Activated CD8-positive, alpha-beta T cell treated with anti-CD3 and anti-CD28 coated beads for 36 hours (primary cell): ENCODE measurements around the gene ZNF574. TPM values are rescaled to one million over a fixed set of nuclear protein-coding genes. Genes with fewer than 3 reads are reported as not detected.

Source experiments
- ATAC-seq: fragments of 200-7000 bp; cut with Tn5 transposase; one replicate; pipeline ENCODE4 v1.10.0; 2021; ENCODE audit warnings: mild to moderate bottlenecking, moderate library complexity
- CTCF ChIA-PET: fragments of 350-600 bp; sonication (Branson Sonifier 250); formaldehyde crosslinking; loops from one replicate; lab custom pipeline; 2021; ENCODE audit warnings: antibody characterized with exemption; lab: Charles Lee
- POLR2A ChIA-PET: fragments of 350-600 bp; sonication (Branson Sonifier 250); formaldehyde crosslinking; loops from one replicate; lab custom pipeline; 2021; ENCODE audit warnings: antibody characterized with exemption; lab: Charles Lee
- DNase-seq: peaks from one replicate; pipeline ENCODE4 v3.0.0-alpha.2; 2020
- H3K27ac Mint-ChIP-seq: one replicate; pipeline ENCODE4 v1.8.0; 2021; ENCODE audit warnings: mild to moderate bottlenecking, mixed read lengths
- H3K27me3 Mint-ChIP-seq: one replicate; pipeline ENCODE4 v1.8.0; 2021; ENCODE audit warnings: mixed read lengths
- H3K36me3 Mint-ChIP-seq: one replicate; pipeline ENCODE4 v1.8.0; 2021; ENCODE audit warnings: low read depth, mixed read lengths
- H3K4me1 Mint-ChIP-seq: one replicate; pipeline ENCODE4 v1.8.0; 2021; ENCODE audit warnings: low read depth, mixed read lengths
- H3K4me3 Mint-ChIP-seq: one replicate; pipeline ENCODE4 v1.8.0; 2021; ENCODE audit warnings: mild to moderate bottlenecking, moderate library complexity, mixed read lengths
- H3K9me3 Mint-ChIP-seq: one replicate; pipeline ENCODE4 v1.8.0; 2021; ENCODE audit warnings: mixed read lengths
- intact Hi-C: fragments of 100-400 bp; cut with micrococcal nuclease; formaldehyde crosslinking; loops from one replicate; pipeline ENCODE4 v1.10.0; 2022
- total RNA-seq, 2 experiments: library from RNA; stranded (reverse); gene quantifications; one replicate each; pipeline ENCODE4 v1.2.3, GENCODE V29; 2021
- TF ChIP-seq, protein P1 (sequence below): fragments of 200-600 bp; IDR thresholded peaks from one replicate; pipeline ENCODE4 v1.8.0; 2022; ENCODE audit warnings: antibody characterized with exemption, mild to moderate bottlenecking

ZNF574 gene
- total RNA-seq, 2 experiments from 2014 or later = 12.4 to 12.8 TPM

DNA sequence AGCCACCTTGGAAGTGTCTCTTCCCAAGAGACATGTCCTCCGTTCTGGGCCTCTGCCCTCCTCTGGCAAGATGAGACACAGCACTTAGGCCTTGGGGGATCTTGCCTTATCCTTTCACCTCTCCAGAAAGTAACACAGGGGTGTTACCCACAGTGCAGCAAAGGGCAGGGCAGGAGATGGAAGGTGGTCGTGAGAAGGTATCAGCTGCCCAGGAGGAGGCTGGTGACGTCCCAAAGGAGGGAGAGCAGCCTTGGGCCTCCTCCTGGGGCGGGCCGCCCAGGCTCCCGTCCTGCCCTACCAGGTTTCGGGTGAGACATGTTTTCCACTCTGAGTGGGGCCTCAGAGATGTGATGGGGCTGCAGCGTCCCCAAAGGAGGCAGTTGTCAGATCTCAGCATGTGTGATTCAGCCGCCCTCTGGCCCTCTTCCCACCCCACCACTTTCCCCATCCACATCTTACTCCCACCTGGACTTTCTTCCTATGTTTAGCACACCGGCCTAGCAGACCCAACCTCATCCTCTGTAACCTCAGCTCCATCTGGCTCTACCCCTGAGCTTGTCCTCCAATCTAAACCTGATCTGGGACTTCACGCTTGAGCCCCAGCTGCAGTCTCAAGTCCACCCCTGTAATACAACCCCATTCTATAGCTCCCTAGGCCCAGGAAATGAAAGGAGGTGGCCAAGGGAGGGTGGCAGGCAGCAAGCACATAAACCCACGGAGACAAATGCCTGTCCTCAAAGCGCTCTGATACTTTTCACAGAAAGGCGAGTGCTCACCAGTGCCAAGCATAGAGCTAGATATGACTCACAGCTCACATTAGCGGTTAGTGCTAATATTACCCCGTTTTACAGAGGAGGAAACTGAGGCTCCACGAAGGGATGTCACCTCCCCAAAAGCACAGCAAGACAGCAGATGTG, 47.0 kb downstream of the ZNF574 start:
- Mint-ChIP-seq H3K4me3 (peak overlapping the region; percentile 78), H3K27ac (peak overlapping the region; percentile 96), H3K36me3 (peaks cover 34% of the 10 kb centered on the region), H3K27me3 (no peaks in the 10 kb centered on the region), H3K4me1 (peaks cover 70% of the 10 kb centered on the region), H3K9me3 (peaks cover 2% of the 10 kb centered on the region)
- peak; percentile 76 for ATAC-seq
- peak; percentile 92 for DNase-seq
- CTCF ChIA-PET = interaction anchor here (0.9 to 9.9 kb wide), 16 partner anchors 9 to 173 kb away, joined by 3 to 112 read pairs (median 4); partner anchors contain the start of gene POU2F2
- TF ChIP-seq, protein P1, sequence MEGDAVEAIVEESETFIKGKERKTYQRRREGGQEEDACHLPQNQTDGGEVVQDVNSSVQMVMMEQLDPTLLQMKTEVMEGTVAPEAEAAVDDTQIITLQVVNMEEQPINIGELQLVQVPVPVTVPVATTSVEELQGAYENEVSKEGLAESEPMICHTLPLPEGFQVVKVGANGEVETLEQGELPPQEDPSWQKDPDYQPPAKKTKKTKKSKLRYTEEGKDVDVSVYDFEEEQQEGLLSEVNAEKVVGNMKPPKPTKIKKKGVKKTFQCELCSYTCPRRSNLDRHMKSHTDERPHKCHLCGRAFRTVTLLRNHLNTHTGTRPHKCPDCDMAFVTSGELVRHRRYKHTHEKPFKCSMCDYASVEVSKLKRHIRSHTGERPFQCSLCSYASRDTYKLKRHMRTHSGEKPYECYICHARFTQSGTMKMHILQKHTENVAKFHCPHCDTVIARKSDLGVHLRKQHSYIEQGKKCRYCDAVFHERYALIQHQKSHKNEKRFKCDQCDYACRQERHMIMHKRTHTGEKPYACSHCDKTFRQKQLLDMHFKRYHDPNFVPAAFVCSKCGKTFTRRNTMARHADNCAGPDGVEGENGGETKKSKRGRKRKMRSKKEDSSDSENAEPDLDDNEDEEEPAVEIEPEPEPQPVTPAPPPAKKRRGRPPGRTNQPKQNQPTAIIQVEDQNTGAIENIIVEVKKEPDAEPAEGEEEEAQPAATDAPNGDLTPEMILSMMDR = no peak
- POLR2A ChIA-PET = interaction anchor here (0.6 to 3.2 kb wide), 7 partner anchors 9 to 298 kb away, joined by 3 to 22 read pairs (median 3); partner anchors contain the start of genes POU2F2 and ZNF574
- intact Hi-C loops = no loop called here

DNA sequence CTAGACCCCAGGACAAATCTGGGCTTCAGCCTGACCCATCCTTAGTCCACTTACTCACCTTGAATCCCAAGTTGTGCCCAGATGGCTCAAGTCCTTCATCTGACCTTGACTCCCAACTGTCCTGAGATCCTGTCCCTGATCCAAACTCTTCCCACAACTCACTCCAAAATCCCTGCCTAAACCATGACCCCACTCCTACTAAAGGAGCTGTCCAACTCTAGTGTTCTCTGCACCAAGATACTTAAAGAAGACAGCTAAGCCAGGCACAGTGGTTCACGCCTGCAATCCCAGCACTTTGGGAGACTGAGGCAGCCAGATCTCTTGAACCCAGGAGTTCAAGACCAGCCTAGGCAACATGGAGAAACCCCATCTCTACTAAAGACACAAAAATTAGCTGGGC, 47.8 kb downstream of the ZNF574 start:
- Mint-ChIP-seq H3K27ac (peak overlapping the region; percentile 96), H3K36me3 (peaks cover 32% of the 10 kb centered on the region), H3K4me3 (peak overlapping the region; percentile 78), H3K27me3 (no peaks in the 10 kb centered on the region), H3K9me3 (peaks cover 2% of the 10 kb centered on the region), H3K4me1 (peaks cover 72% of the 10 kb centered on the region)
- intact Hi-C loops = no loop called here
- TF ChIP-seq, protein P1 = no peak
- ChIA-PET CTCF (interaction anchor here (0.6 to 9.9 kb wide), 16 partner anchors 9 to 173 kb away, joined by 3 to 112 read pairs (median 4); partner anchors contain the start of gene POU2F2), POLR2A (interaction anchor here (0.7 to 3.2 kb wide), 6 partner anchors 8 to 297 kb away, joined by 3 to 22 read pairs (median 3); partner anchors contain the start of genes PAFAH1B3, POU2F2, PRR19 and ZNF574)
- ATAC-seq (no peak), DNase-seq (no peak)

DNA sequence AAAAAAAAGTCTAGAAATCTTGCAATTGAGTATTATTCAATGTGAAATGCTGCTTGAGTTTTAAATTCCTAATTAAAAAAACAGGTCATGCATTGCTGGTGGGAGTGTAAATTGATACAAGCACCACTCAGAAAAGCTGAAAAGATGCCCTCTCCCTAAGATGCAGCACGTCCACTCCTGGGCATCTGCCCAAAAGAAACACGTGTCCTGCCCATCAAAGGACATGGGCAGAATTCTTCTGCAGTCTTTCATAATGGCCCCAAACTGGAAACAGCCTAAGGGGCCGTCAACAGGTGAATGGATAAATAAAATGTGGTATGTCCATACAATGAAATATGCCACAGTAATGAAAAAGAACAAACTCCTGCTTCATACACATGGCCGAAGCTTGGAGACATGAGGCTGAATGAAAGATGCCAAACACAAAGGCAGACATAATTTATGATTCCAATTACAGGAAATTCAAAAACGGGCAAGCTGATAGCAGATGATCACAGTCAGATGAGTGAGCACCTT, 48.5 kb downstream of the ZNF574 start:
- ChIA-PET CTCF (interaction anchor here (0.6 to 9.9 kb wide), 12 partner anchors 8 to 172 kb away, joined by 3 to 112 read pairs (median 5); partner anchors contain the start of gene POU2F2), POLR2A (interaction anchor here (0.7 to 3.2 kb wide), 3 partner anchors 8 to 178 kb away, joined by 3 to 22 read pairs (median 8); partner anchors contain the start of genes PAFAH1B3, POU2F2, PRR19 and ZNF574)
- Mint-ChIP-seq H3K4me1 (peaks cover 72% of the 10 kb centered on the region), H3K27me3 (no peaks in the 10 kb centered on the region), H3K4me3 (no peak overlapping the region), H3K9me3 (peaks cover 2% of the 10 kb centered on the region), H3K27ac (peak overlapping the region; percentile 67), H3K36me3 (peaks cover 31% of the 10 kb centered on the region)
- intact Hi-C loops = no loop called here
- ATAC-seq (no peak), DNase-seq (no peak)
- TF ChIP-seq, protein P1 = no peak

DNA sequence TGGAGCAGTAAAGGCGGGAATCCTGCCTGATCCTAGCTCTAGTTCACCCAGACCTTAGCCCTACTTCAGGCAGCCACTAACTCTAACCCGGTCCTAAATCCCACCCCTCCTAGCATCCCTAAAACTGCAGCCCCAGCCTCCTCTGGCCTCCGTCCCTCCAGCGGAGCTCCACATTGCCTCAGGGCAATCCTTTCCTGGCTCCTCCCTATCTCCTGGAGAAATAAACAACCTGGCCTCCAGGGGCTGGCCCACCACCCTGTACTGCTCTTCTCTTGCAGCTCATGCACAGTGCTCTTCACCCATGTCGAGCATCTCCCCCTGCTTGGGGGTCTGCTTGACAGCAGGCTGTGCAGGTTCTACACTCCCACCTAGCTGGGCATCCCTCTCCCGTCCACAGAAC, 49.6 kb downstream of the ZNF574 start:
- Mint-ChIP-seq H3K9me3 (peaks cover 2% of the 10 kb centered on the region), H3K4me1 (peaks cover 79% of the 10 kb centered on the region), H3K36me3 (peaks cover 31% of the 10 kb centered on the region), H3K27me3 (no peaks in the 10 kb centered on the region), H3K27ac (peak overlapping the region; percentile 0), H3K4me3 (no peak overlapping the region)
- POLR2A ChIA-PET = interaction anchor here (0.7 kb wide), 1 partner anchor 97 kb away, joined by 3 read pairs; no protein-coding TSS in a partner anchor
- DNase-seq (no peak), ATAC-seq (no peak)
- intact Hi-C loops = no loop called here
- CTCF ChIA-PET = interaction anchor here (1.0 to 9.9 kb wide), 7 partner anchors 9 to 171 kb away, joined by 4 to 112 read pairs (median 6); no protein-coding TSS in a partner anchor
- TF ChIP-seq, protein P1 = no peak
